ENCODE results near the gene OR5H2. TPM values are rescaled to one million over a fixed set of nuclear protein-coding genes. Genes with fewer than 3 reads are reported as not detected.

OR5H2 gene
- polyA plus RNA-seq, 3 donors, result not detected

- peak in 2 of 3 donors; percentile 21 to 23 for DNase-seq (ENCODE audit: low read depth in 3 of 3, low spot score in 2 of 3)
These were observed 47.3 kb downstream of the OR5H2 start for GRCh38 chr3:98329392-98330124.

- DNase-seq (ENCODE audit: low read depth in 3 of 3, low spot score in 2 of 3), result no peak
These were observed 49.0 kb downstream of the OR5H2 start for GRCh38 chr3:98331329-98331728.

Other genes with a start within 250 kb of the OR5H2 start
- under 1 TPM in 1 of 3 donors, not detected in 2; 0.04 TPM for gene GABRR3, start 247.2 kb upstream of the OR5H2 start, polyA plus RNA-seq (ENCODE audit: insufficient read length in 3 of 3)
- not detected for gene OR5AC2, start 195.3 kb upstream of the OR5H2 start, polyA plus RNA-seq (ENCODE audit: insufficient read length in 3 of 3)
- not detected for gene OR5H1, start 151.8 kb upstream of the OR5H2 start, polyA plus RNA-seq (ENCODE audit: insufficient read length in 3 of 3)
- not detected for gene OR5H14, start 135.0 kb upstream of the OR5H2 start, polyA plus RNA-seq (ENCODE audit: insufficient read length in 3 of 3)
- not detected for gene OR5H15, start 115.8 kb upstream of the OR5H2 start, polyA plus RNA-seq (ENCODE audit: insufficient read length in 3 of 3)
- not detected for gene OR5H6, start 18.3 kb upstream of the OR5H2 start, polyA plus RNA-seq (ENCODE audit: insufficient read length in 3 of 3)
- gene OR5K4, start 71.3 kb downstream of the OR5H2 start, polyA plus RNA-seq (ENCODE audit: insufficient read length in 3 of 3), result not detected
- not detected for gene OR5K3, start 108.2 kb downstream of the OR5H2 start, polyA plus RNA-seq (ENCODE audit: insufficient read length in 3 of 3)
- not detected for gene OR5K1, start 180.7 kb downstream of the OR5H2 start, polyA plus RNA-seq (ENCODE audit: insufficient read length in 3 of 3)
- under 1 TPM in 2 of 3 donors, not detected in 1; 0.16 to 0.53 TPM for gene OR5K2, start 215.2 kb downstream of the OR5H2 start, polyA plus RNA-seq (ENCODE audit: insufficient read length in 3 of 3)
- 100 to 1,000 TPM; 165 to 190 (median 179) TPM for gene CLDND1, start 240.4 kb downstream of the OR5H2 start, polyA plus RNA-seq (ENCODE audit: insufficient read length in 3 of 3)
- not detected for gene GPR15, start 249.5 kb downstream of the OR5H2 start, polyA plus RNA-seq (ENCODE audit: insufficient read length in 3 of 3)